BE2C (cell line): ENCODE results near the gene MYH6.
"Not testable (repeated sequence)": the region's sequence is repeated elsewhere in the genome, so short reads cannot be mapped to it uniquely, and the experiment has no call there.

ENCODE experiments used
- DNase-seq: peaks from one replicate; pipeline ENCODE4 v3.0.0-alpha.2; 2020
- H3K27me3 ChIP-seq: fragments of 250-450 bp; sonication (Bioruptor Pico); 2 replicates; pipeline ENCODE4 v1.5.1; 2020; ENCODE audit warnings: mild to moderate bottlenecking
- H3K36me3 ChIP-seq: fragments of 250-450 bp; sonication (Bioruptor Pico); 2 replicates; pipeline ENCODE4 v1.5.1; 2020; ENCODE audit warnings: mild to moderate bottlenecking
- H3K4me1 ChIP-seq: fragments of 250-450 bp; sonication (Bioruptor Pico); 2 replicates; pipeline ENCODE4 v1.5.1; 2020
- H3K4me3 ChIP-seq: 2 replicates; pipeline ENCODE4 v1.5.1; 2011; ENCODE audit warnings: low read depth, low read length
- H3K9me3 ChIP-seq: fragments of 250-450 bp; sonication (Bioruptor Pico); 2 replicates; pipeline ENCODE4 v1.5.1; 2020
- CTCF ChIP-seq: IDR thresholded peaks from 2 replicates; pipeline ENCODE4 v1.5.1; 2012; ENCODE audit warnings: mild to moderate bottlenecking, low read depth, low read length

Gene MYH6

GRCh38 chr14:23399591-23399990 is 8.5 kb downstream of the MYH6 start:
- Histone ChIP-seq H3K36me3 (no peaks in the 10 kb centered on the region), H3K4me1 (no peaks in the 10 kb centered on the region), H3K27me3 (peaks cover 20% of the 10 kb centered on the region), H3K4me3 (no peak overlapping the region), H3K9me3 (no peaks in the 10 kb centered on the region)
- DNase-seq = no peak
- TF ChIP-seq CTCF = no peak

GRCh38 chr14:23399136-23399535 is 8.9 kb downstream of the MYH6 start:
- H3K4me3 ChIP-seq = no peak overlapping the region
- H3K9me3 ChIP-seq = no peaks in the 10 kb centered on the region
- no peak for TF ChIP-seq CTCF
- H3K36me3 ChIP-seq = no peaks in the 10 kb centered on the region
- DNase-seq = no peak
- no peaks in the 10 kb centered on the region for H3K4me1 ChIP-seq
- H3K27me3 ChIP-seq = peaks cover 17% of the 10 kb centered on the region

- H3K36me3 ChIP-seq = no peaks in the 10 kb centered on the region
- no peaks in the 10 kb centered on the region for H3K4me1 ChIP-seq
- TF ChIP-seq CTCF = no peak
- no peak for DNase-seq
- H3K27me3 ChIP-seq = peaks cover 15% of the 10 kb centered on the region
- no peaks in the 10 kb centered on the region for H3K9me3 ChIP-seq
- H3K4me3 ChIP-seq = no peak overlapping the region
These were observed 9.7 kb downstream of the MYH6 start for GRCh38 chr14:23398348-23398747.

GRCh38 chr14:23396781-23397407 is 11.2 kb downstream of the MYH6 start:
- no peak for TF ChIP-seq CTCF
- no peak for DNase-seq
- peaks cover 9% of the 10 kb centered on the region for H3K27me3 ChIP-seq
- no peak overlapping the region for H3K4me3 ChIP-seq
- H3K36me3 ChIP-seq = no peaks in the 10 kb centered on the region
- H3K4me1 ChIP-seq = no peaks in the 10 kb centered on the region
- no peaks in the 10 kb centered on the region for H3K9me3 ChIP-seq

GRCh38 chr14:23396126-23396525 is 11.9 kb downstream of the MYH6 start:
- H3K27me3 ChIP-seq = peaks cover 14% of the 10 kb centered on the region; the same call in 1 of the 2 replicates
- no peak overlapping the region for H3K4me3 ChIP-seq
- DNase-seq = no peak
- H3K36me3 ChIP-seq = no peaks in the 10 kb centered on the region
- H3K4me1 ChIP-seq = no peaks in the 10 kb centered on the region
- no peaks in the 10 kb centered on the region for H3K9me3 ChIP-seq
- TF ChIP-seq CTCF = no peak

GRCh38 chr14:23392613-23393012 is 15.5 kb downstream of the MYH6 start:
- no peak for DNase-seq
- TF ChIP-seq CTCF = no peak
- no peaks in the 10 kb centered on the region for H3K9me3 ChIP-seq
- H3K27me3 ChIP-seq = peaks cover 20% of the 10 kb centered on the region
- no peak overlapping the region for H3K4me3 ChIP-seq
- H3K4me1 ChIP-seq = no peaks in the 10 kb centered on the region
- H3K36me3 ChIP-seq = no peaks in the 10 kb centered on the region

GRCh38 chr14:23389871-23390270 is 18.2 kb downstream of the MYH6 start:
- H3K9me3 ChIP-seq = not testable (repeated sequence)

More at GRCh38 chr14:23389871-23390270, 18.2 kb downstream of the MYH6 start:
- DNase-seq, H3K4me3 ChIP-seq, H3K36me3 ChIP-seq, H3K4me1 ChIP-seq: not testable (repeated sequence)
- H3K27me3 ChIP-seq = peaks cover 27% of the 10 kb centered on the region
